ENCODE measurements around the gene WDFY3.
"Not testable (repeated sequence)": the region's sequence is repeated elsewhere in the genome, so short reads cannot be mapped to it uniquely, and the experiment has no call there.

The WDFY3 gene

DNA sequence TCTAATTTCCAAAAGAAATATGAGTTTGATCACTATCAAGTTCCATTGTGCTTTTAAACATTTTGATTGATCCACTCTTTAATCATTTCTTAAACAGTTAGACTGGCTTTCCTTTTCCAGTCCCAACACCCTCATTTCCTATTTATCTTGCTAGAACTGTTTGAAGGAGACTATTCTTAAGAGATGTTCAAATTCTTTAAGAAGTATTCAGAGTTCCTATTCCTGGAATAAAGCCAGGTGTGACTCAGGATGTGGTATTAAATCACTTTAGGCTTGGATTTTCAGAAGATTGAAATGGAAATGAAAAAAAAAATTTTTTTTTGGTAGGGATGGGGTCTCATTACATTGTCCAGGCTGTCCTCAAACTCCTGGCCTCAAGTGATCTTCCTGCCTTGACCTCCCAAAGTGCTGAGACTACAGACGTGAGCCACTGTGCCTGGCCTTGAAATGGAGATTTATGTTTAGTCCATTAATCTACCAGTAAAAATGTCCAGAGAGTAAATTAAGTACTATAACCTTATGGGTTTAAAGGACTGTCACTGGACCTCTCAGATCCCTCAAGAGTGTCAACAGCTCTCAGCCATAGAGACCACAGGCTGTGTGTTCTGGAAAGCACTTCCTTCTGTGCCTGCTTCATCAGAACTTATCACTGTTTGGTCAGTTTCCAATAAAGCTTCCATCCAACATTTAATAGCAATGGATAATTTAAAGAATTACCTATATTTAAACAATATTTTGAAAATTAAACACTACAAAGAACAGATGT lies 292.8 kb downstream of the WDFY3 start:
- DNase-seq (ENCODE audit: low read depth) = no peak

DNA sequence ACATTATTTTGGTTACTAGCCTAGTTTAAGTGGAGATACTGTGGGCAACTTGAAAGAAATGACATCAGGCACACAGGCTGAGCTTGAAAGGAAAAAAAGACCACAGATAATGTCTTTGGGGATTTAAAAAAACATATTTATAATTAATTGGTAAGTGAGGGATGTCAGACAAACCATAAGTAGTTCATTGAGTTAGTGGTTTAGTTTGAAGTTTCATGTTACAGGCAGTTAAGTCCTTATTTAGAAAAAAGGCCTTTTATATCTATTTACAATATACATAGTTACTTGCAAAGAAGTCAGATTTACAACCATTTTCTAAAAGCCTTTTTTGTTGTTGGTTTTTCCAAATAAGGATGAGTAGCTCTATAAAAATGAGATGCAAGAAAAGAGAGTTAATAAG lies 294.3 kb downstream of the WDFY3 start:
- DNase-seq (ENCODE audit: low read depth) = no peak

DNA sequence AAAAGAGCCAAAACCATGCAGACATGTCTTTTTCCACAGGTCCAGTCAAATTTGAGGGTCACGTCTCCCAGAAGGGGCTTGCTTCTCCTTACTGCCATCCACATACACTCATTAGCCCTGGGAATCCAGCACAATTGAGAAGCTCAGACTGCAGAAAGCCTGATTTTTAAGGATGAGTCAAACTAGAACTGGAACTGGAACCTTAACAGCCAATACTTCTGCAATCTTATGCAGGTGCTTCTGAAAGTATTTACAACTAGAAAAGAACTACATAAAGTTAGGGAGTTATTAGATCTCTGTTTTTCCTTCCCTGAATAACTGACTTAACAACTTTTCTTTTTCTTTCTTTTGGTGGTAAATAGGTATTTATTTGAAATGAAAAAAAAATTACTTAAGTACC lies 297.3 kb downstream of the WDFY3 start:
- DNase-seq (ENCODE audit: low read depth) = no peak

DNA sequence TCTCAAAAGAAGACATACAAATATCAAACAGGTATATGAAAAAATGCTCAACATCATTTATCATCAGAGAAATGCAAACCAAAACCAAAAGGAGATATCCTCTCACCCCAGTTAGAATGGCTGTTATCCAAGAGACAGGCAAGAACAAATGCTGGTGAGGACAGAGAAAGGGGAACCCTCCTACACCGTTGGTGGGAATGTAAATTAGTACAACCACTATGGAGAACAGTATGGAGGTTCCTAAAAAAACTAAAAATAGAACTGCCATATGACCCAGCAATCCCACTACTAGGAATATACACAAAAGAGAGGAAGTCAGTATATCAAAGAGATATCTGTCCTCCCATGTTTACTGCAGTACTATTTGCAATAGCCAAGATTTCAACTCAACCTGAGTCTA lies 300.1 kb downstream of the WDFY3 start:
- DNase-seq (ENCODE audit: low read depth) = no peak

DNA sequence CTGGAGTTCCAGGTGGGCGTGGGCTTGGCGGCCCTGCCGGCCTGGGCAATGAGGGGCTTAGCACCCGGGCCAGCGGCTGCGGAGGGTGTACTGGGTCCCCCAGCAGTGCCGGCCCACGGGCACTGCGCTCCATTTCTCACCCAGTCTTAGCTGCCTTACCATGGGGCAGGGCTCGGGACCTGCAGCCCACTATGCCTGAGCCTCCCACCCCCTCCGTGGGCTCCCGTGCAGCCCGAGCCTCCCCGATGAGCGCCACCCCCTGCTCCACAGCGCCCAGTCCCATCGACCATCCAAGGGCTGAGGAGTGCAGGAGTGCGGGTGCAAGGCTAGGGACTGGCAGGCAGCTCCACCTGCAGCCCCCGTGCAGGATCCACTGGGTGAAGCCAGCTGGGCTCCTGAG lies 301.7 kb downstream of the WDFY3 start:
- not testable (repeated sequence) for DNase-seq (ENCODE audit: low read depth)

DNA sequence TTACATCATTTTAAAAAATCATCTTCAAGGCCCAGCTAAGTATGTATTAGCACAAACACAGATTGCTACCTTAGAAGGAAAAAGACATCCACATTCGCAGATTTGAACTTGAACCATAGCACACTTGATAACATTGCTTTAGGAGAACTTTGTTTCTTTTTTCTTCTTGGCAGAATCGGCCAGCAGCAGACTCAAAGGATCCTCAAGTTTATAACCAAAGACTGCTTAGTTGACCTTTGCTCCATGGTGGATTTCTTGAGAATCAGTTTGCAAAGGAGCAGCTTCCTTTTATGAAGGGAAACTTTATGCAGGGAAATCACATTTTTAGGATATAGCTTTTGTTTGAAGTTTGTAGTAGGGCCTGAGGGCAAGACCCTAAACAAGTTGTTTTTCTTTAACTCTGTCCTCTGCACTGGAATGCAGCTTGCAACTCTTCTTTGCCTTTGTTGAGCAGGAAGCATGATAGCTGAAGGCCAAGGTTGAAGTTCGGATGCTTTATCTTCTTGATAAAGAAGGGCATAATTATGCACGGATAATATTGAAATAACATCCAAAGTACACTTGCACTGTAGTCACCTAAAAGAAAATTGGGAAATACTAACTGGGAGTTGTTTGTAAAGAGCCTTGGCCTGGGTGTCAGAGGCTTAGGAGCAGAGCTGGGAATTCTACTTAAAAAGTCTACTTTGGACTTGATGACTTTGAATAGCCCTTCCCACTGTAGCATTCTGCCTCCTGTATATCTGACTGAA lies 305.1 kb downstream of the WDFY3 start:
- no peak for DNase-seq (ENCODE audit: low read depth)

DNA sequence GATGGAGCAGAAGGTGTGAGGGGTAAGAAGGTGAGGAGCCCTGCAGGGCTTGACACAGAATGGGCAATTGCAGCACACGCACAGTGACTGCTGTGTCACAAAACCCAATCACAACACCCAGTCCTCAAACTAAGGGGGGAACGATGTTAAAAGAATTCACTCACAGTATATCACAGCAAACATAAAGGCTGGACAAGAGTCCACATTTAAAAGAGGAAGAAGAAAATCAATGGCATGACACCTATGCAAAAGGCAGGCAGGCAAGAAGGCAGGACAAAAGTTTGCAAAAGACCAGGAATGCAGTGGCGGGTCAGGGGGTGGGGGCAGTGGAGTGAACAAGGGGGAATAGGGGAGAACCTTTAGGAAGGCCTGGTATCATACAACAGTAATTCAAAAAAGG lies 305.9 kb downstream of the WDFY3 start:
- DNase-seq (ENCODE audit: low read depth) = no peak

DNA sequence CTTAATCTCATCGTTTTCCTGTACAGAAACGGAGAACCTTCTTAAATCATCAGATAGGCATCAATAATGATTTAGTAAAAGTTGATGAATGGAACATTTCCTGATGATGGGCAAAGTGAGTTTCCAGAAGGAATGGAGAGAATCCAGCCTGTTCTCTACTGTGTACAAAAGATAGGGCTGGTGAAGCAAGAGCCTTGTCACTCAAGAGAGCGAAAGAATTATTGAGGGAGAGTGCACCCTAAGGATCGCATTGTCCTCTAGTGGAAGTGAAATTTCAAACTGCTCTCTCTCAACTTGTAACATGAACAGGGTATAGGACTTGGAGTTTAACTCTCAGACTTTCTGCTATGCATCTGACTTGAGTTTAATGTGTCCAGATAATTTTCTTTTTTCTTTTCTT lies 314.0 kb downstream of the WDFY3 start:
- no peak for DNase-seq (ENCODE audit: low read depth)

DNA sequence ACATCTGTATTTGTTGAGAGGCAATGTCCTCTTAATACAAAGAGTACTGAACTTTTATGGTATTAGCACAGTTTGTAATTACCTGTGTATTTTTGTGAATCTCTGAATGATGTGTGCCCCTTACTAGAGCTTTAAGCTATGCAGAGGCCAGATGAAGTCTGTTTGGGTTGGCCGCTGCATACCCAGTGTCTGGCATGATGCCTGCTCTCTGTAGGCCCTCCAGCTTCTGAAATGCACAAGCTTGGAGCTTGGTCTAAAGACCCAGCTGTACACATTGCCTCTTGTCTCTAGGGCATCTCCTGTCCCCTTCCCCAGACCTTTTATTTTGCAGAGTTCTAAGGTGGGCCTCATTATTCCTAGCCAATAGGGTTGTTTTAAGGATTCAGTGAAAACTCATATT lies 315.0 kb downstream of the WDFY3 start:
- DNase-seq (ENCODE audit: low read depth) = no peak

DNA sequence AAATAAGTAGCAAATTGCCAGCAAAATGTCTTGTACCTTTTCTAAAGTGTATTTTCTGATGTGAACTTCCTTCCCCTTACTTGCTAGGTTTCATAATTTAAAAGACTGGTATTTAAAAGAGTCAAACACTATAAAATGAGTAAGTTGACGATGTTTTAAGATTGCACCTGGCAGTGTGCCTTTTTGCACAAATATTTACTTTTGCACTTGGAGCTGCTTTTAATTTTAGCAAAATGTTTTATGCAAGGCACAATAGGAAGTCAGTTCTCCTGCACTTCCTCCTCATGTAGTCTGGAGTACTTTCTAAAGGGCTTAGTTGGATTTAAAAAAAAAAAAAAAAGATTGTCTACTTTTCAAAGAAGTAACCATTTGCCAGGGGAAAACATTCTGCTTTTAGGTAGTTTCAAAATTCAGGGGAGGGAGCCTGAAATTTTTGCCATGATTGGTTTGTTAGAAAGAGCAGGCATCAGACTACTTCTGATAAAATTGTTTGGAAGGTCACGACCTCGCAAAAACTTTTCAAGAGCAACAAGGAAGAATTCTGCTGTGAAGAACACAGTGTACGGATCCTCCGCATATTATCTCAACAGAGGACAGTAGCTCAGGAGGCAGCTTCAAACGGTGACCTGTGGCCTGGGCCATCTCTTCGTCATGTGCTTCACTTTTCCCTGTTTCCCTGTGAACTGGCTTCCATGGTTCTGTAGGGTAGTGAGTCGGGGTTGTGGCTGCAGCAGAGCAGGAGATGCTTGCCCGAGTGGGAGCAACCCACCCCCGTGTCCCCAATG lies 317.4 kb downstream of the WDFY3 start:
- DNase-seq (ENCODE audit: low read depth) = no peak

DNA sequence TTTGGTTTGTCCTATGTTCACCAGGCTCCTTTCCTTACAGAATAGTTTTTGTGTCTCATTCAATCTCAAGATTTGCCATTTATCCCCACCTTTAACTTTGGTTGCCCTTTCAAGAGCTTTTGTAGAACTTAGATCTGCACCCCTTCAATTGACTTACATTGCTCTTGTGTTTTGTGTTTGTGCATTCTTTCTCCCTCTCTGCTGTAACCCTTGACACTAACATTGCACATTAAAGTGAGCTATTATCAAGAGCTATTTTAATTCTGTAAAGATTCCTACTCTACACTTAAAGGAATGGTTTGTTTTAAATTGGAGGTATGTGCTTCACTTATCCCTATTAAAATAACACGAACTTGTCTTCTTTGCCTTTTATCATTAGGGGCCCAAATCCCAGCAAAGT lies 318.3 kb downstream of the WDFY3 start:
- no peak for DNase-seq (ENCODE audit: low read depth)

DNA sequence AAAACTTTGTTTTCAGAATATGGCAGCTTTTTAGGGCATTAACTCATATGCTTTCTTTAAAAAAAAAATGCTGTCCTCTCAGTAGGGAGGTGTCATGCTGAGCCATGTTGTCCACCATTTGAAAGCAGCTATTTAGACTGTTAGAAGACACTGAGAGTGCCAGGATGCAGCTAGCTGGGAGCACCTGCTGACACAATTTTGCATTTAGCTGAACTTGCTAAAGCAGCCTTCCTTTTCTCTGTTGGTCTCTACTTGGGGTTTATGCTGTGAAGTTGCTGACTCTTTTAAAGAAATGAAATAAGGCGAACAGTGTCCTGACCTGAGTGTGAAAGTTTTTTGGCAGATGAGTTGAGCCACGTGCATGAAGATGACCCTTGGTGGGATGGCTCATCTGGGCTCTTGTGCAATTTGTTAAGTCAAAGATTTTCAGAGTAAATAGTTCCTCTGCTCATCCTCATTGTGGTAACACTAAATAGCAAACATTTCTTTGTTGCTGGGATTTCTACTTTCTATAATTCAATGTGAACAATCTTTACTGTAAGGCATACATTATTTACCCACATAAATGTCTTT lies 319.1 kb downstream of the WDFY3 start:
- no peak for DNase-seq (ENCODE audit: low read depth)

DNA sequence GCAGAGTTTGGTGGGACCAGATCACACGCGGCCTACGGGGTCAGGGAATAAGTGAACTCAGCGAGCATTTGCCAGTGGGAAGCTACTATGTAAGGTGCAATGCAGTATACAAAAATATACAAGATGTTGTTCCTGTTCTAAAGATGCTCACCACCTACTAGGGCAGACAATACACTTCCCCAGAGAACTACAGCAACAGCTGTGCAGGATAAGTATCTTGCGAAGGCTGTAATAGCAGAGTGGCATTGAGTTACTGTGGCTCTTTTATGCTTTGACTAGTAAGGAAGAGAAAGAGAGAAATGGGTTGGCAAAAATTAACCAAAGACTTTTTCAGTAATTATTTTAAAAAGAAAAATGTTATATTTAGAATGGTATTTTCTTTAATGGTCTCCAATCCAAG lies 322.4 kb downstream of the WDFY3 start:
- DNase-seq (ENCODE audit: low read depth) = no peak

DNA sequence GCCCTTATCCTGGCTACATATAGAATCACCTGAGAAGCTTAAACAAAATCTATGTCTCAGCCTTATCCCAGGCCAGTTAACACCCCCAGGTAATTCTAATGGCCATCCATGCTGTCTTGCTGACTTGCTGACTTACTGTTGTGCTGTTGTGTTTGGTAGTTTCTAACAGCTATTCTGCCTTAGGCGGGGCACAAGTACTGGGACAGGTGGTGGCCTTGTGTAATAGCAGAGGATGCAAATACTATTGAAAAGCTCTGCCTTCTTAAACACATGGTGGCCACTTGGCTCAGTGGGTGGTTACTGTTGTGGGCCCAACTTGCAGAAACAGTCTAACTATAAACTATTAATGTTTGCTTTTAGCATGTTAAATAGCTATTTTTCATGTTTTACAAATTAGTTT lies 327.3 kb downstream of the WDFY3 start:
- DNase-seq (ENCODE audit: low read depth) = no peak

DNA sequence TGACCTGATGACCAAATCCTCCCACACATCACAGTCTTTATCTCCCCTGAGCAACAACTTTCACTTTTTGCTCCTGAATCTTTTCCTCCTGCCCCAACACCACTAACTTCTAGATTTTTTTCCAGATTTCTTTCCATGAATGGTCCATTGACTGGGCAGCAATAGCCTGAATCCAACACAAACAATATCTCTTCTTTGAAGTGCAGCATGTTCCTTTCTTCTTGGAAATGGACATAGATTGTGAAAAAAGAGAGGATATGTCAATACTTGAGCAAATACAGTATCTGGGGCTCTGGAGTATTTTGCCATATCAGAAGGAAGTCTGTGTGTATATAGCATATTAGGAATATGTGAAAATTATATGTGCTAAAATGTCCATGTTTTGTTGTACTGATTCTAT lies 328.4 kb downstream of the WDFY3 start:
- no peak for DNase-seq (ENCODE audit: low read depth)

DNA sequence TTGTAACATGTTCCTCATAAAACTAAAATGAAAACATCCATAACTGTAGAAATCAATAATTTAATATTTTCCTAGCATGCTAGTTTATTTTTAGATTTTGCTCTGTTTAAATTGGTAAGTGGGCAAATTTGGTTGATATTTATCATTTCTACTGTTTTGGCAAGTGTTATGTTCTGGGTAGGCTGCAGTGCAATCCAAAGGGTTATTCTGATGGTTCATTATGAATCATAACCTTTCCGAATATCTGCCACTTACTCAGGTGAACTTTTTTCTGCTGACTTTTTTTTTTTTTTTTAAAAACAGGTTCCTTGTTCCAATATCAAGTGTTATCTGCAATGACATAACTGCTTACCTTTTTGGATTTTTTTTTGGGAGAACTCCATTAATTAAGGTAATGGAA lies 331.5 kb downstream of the WDFY3 start:
- DNase-seq (ENCODE audit: low read depth) = no peak

DNA sequence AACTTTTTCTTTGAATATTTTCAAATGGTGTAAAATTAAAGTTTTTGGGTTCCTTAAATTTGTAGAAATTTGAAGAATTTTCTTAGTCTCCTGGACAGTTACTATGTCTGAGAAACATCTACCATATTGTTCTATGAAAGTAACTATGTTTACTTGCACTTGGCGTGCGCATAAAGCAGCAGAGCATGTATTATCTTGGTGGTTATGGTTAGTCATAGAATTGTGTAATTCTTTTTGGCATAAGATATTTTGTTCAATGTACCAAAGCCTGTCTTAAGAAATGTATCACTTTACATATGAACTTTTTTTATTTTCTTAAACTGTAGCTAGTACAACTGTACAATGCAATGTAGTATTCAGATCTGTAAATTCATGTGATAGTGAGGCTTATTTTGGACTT lies 334.4 kb downstream of the WDFY3 start:
- no peak for DNase-seq (ENCODE audit: low read depth)

DNA sequence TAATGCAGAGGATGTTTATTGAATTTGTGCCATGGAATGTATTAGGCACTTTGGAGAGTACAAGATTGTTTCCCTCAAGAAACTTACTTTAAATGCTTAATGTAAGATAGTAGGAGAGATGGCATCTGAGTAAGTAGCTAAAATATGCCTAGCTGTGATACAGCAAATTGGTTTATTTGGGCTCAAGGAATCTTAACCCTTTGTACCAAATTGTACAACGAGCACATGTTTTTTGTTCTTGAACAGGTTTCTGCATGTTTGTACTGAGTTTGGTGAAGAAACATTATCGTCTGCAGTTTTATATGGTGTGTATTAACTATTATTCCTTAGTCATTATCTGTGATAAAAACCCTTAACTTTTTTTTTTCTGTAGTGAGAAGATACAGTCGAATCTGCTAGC lies 334.9 kb downstream of the WDFY3 start:
- DNase-seq (ENCODE audit: low read depth) = no peak

DNA sequence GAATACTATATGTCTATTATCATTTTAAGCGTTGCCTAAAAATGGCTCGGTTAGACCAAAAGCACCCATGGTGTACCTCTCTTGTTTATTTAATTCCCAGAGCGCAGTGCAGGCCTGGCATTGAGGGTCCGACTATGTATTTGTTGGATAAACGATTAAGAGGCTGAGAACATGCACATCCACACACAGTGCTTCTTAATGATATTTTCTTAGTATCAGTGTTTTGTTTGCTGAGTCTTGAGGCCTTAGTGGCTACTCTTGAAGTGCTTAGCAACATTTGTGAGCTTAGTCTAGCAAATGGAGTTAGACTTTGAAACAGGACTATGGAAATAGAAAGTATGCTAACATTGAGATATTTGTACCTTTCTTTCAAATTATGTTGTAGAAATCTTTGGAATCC lies 339.8 kb downstream of the WDFY3 start:
- no peak for DNase-seq (ENCODE audit: low read depth)

DNA sequence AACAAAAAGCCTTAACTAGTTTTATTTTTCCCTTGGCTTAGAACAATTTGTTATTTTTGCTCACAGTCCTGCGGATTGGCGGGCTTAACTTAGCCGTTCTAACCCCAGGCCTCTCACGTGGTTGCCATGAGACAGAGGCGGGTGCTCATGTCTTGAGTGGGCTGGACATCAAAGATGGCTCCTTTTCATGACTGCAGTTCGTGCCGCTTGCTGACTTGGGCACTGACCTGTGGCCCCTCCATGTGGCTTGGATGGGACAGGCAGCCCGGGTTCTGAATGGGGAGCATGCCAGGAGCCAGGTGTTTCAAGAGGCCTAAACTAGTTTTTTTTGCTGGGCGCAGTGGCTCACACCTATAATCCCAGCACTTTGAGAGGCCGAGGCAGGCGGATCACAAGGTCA lies 342.8 kb downstream of the WDFY3 start:
- no peak for DNase-seq (ENCODE audit: low read depth)

DNA sequence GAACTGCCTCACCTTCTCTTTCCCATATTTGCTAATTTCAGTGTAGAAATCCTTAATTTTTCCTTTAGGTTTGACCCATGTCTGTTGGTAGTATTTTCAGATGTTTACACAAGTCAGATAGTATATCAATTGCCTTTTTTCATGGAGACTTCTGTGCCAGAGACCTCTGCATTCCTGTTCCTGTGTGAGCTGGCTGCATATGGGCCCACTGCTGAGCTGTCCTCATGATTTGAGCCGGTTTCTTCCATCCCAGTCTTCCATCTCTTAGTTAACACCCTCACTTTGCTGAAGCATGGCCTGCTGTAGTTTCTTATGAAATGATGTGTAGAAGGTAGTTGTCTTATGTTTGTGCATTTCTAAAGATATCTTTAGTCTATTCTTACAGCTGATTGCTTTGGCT lies 343.5 kb downstream of the WDFY3 start:
- DNase-seq (ENCODE audit: low read depth) = no peak

Measured in stimulated activated CD8-positive, alpha-beta memory T cell treated with anti-CD3 and anti-CD28 coated beads, Interleukin-15, amount 100 ng/mL, for 1 hour (primary cell).